Loucy (cell line): ENCODE results near the gene LILRB2.

Experiments
- EZH2phosphoT487 ChIP-seq: fragments of 200-600 bp; IDR thresholded peaks from 2 replicates; pipeline ENCODE4 v1.6.1; 2018; ENCODE audit warnings: antibody characterized with exemption, mild to moderate bottlenecking, moderate library complexity, borderline replicate concordance
- TF ChIP-seq, protein P1 (sequence below): fragments of 200-600 bp; sonication (generic); conservative IDR thresholded peaks from 2 replicates; pipeline ENCODE4 v1.5.1; 2014; ENCODE audit warnings: mild to moderate bottlenecking, antibody characterized with exemption, low read length

DNA sequence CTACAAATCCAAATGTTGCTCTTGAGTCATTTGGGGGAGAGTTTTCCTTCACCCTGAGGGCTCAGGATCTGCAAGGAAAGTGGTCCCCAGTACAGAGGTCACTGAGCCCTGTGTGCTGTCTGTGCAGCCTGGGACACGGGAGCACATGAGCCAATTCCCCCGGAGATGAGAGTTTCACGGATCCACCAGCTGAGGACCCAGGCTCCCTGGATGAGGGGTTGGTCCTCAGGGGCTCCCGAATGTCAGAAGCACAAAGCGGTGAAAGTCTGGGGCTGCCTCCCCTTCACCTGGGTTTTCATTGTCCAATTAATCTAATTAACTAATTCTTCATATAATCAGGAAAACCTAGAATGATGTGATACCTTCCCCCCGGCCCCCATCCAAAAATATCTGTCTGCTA, 13.6 kb upstream of the LILRB2 start:
- TF ChIP-seq, protein P1, sequence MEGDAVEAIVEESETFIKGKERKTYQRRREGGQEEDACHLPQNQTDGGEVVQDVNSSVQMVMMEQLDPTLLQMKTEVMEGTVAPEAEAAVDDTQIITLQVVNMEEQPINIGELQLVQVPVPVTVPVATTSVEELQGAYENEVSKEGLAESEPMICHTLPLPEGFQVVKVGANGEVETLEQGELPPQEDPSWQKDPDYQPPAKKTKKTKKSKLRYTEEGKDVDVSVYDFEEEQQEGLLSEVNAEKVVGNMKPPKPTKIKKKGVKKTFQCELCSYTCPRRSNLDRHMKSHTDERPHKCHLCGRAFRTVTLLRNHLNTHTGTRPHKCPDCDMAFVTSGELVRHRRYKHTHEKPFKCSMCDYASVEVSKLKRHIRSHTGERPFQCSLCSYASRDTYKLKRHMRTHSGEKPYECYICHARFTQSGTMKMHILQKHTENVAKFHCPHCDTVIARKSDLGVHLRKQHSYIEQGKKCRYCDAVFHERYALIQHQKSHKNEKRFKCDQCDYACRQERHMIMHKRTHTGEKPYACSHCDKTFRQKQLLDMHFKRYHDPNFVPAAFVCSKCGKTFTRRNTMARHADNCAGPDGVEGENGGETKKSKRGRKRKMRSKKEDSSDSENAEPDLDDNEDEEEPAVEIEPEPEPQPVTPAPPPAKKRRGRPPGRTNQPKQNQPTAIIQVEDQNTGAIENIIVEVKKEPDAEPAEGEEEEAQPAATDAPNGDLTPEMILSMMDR, result no peak
- TF ChIP-seq EZH2phosphoT487, result no peak
